SH-SY5Y (cell line): ENCODE data around the gene HEMK1.

Experiments used
- GATA2 ChIP-seq: IDR thresholded peaks from 2 replicates; pipeline ENCODE4 v1.6.1; 2011; ENCODE audit warnings: mild to moderate bottlenecking, low read depth, low read length
- GATA3 ChIP-seq: IDR thresholded peaks from 2 replicates; pipeline ENCODE4 v1.6.1; 2011; ENCODE audit warnings: low read depth, mild to moderate bottlenecking, low read length, moderate library complexity

DNA sequence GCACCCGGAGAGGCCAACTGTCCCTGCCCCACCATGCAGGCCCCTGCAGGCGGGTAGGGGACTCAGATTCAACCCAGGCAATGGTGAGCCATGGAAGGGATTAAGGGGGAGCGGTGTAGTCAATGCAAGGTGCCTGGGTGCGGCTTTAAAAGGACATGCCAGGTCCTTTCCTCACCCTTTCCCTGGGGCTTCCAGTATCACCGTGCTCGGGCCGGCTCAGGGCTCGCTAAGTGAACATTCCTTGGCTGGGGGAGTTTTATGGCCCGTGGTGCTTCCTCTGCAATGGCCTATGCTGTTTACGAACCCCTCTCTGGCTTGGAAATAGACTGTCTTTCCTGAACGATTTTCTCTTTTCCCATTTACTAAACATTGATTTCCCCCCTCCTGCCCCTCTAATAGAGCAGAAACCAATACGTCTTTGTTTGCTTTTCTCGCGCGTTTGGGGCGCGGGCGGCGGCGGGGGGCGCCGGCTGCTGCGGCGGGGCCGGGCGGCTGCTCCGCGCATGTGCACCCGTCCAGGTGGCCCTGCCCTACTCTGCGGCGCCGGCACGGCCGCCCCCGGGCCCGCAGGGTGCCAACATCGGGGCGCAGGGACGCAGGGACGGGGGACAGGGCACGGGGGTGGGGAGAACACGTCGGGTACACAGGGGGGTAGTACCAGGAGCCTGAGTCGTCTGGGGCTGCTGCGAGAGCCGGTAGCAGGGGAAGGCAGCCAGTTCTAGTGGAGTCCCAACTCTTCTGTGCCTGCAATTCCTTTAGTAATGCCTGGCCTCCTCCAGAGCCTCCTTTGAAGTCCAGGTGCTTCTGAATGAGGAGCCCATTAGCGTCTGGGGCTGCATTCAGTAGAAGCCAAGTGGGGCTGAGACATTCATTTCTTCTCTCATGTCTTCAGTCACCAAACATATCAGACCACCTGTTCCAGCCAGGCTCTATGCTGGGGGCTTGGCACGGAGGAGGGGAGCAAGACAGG is 39.0 kb upstream of the HEMK1 start:
- TF ChIP-seq GATA2, result no peak
- no peak for TF ChIP-seq GATA3
